GM18861 (cell line): ENCODE results near the gene RAB40C.

Experiments
- ATAC-seq: cut with Tn5 transposase; IDR thresholded peaks from one replicate; pipeline ENCODE4 v1.9.1; 2021; ENCODE audit not compliant: unreplicated experiment

The RAB40C gene

GRCh38 chr16:589658-590187, at the start of gene RAB40C:
Gene RAB40C (plus strand): TSS chr16:590066. CDS start chr16:590292, 226 bp downstream.
- ATAC-seq, result peak; percentile 49

- no peak for ATAC-seq
Measured at GRCh38 chr16:540645-541340, 49.1 kb upstream of the RAB40C start.

GRCh38 chr16:543301-544164, 46.3 kb upstream of the RAB40C start:
- no peak for ATAC-seq

- ATAC-seq, result no peak
Measured at GRCh38 chr16:544517-544916, 45.3 kb upstream of the RAB40C start.

GRCh38 chr16:546909-547770, 42.7 kb upstream of the RAB40C start:
- no peak for ATAC-seq

GRCh38 chr16:548586-548985, 41.3 kb upstream of the RAB40C start:
- ATAC-seq, result no peak

- ATAC-seq, result no peak
Measured at GRCh38 chr16:549544-550263, 40.2 kb upstream of the RAB40C start.

- no peak for ATAC-seq
Measured at GRCh38 chr16:551210-551609, 38.7 kb upstream of the RAB40C start.

GRCh38 chr16:552171-552570, 37.7 kb upstream of the RAB40C start:
- ATAC-seq, result no peak

- no peak for ATAC-seq
Measured at GRCh38 chr16:553601-554296, 36.1 kb upstream of the RAB40C start.

- no peak for ATAC-seq
Measured at GRCh38 chr16:554297-554621, 35.6 kb upstream of the RAB40C start.

GRCh38 chr16:554640-555365, 35.1 kb upstream of the RAB40C start:
- no peak for ATAC-seq

GRCh38 chr16:555528-556473, 34.1 kb upstream of the RAB40C start:
- ATAC-seq, result no peak

GRCh38 chr16:556474-557173, 33.2 kb upstream of the RAB40C start:
- no peak for ATAC-seq

- ATAC-seq, result no peak
Measured at GRCh38 chr16:557463-558297, 32.2 kb upstream of the RAB40C start.

- no peak for ATAC-seq
Measured at GRCh38 chr16:558298-559020, 31.4 kb upstream of the RAB40C start.
